Activated T-helper 1 cell treated with anti-CD3 and anti-CD28 coated beads, Interleukin-12 subunit alpha, Interleukin-12 subunit beta, Interleukin-2, Interleukin-4 antibody, amounts not matched to agents 30 ng/mL and 10 ng/mL and 1 ng/mL, durations not matched to agents 14 hours and 24 hours and 36 hours (primary cell): ENCODE results near the gene COL11A1. TPM values are rescaled to one million over a fixed set of nuclear protein-coding genes. Genes with fewer than 3 reads are reported as not detected.
"Not testable (repeated sequence)": the region's sequence is repeated elsewhere in the genome, so short reads cannot be mapped to it uniquely, and the experiment has no call there.

ENCODE experiments used
- DNase-seq: peaks from one replicate; pipeline ENCODE4 v3.0.0; 2021; ENCODE audit warnings: low spot score
- H3K27ac Mint-ChIP-seq: one replicate; pipeline ENCODE4 v1.8.0; 2021; ENCODE audit warnings: mild to moderate bottlenecking, mixed read lengths
- H3K27me3 Mint-ChIP-seq: one replicate; pipeline ENCODE4 v1.8.0; 2022; ENCODE audit warnings: mild to moderate bottlenecking, moderate library complexity, mixed read lengths; ENCODE audit not compliant: insufficient read depth
- H3K36me3 Mint-ChIP-seq: one replicate; pipeline ENCODE4 v1.8.0; 2021; ENCODE audit warnings: low read depth, mixed read lengths
- H3K4me1 Mint-ChIP-seq: one replicate; pipeline ENCODE4 v1.8.0; 2021; ENCODE audit warnings: low read depth, mixed read lengths
- H3K4me3 Mint-ChIP-seq: one replicate; pipeline ENCODE4 v1.8.0; 2021; ENCODE audit warnings: mild to moderate bottlenecking, moderate library complexity, mixed read lengths
- H3K9me3 Mint-ChIP-seq: one replicate; pipeline ENCODE4 v1.8.0; 2021; ENCODE audit warnings: mixed read lengths
- intact Hi-C: fragments of 100-400 bp; cut with micrococcal nuclease; formaldehyde crosslinking; loops from one replicate; pipeline ENCODE4 v1.15.1; 2024
- total RNA-seq: library from RNA; stranded (reverse); gene quantifications from 2 replicates; pipeline ENCODE4 v1.2.3, GENCODE V29; 2022

Gene COL11A1
- not detected in 2 replicates for total RNA-seq

DNA sequence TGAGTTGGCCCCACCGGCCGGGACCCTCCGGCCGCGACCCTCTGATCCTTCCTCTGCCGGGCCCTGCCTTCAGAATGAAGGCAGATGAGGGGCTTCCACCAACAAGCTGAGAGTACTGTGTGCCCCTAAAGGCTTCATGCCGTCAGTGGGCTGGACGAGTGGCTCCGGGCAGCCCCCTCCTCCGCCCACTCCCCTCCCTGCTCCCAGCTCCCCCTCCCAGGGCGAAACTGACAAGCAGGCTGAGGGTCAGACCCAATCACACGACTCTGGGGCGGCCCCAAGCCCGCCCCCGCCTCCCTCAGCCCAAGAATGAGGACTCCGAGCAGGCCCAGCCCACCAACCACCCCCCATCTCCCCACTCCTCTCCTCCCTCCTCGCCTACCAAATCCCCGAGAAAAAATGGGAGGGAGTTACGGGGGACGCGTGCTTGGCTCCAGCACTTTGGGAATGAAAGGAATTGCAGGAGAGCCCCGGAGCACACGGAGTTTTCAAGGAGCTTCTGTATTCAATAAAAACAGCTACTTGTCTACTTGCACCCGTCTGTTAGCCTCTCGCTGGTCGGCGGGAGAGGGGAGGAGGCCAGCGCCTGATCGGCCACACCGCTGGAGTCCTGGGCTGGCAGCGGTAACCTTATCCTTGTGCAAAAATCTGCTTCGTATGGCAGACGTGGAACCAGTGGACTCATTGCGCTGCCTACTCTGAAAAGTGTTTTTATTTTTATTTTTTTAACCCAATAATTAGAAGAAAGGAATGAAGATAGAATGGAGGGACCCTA is at the start of gene COL11A1:
COL11A1 (minus strand) TSS at position 147 of the 775 bp plus-strand sequence. CDS start 344 bp downstream, outside the sequence.
- no peak for DNase-seq

DNA sequence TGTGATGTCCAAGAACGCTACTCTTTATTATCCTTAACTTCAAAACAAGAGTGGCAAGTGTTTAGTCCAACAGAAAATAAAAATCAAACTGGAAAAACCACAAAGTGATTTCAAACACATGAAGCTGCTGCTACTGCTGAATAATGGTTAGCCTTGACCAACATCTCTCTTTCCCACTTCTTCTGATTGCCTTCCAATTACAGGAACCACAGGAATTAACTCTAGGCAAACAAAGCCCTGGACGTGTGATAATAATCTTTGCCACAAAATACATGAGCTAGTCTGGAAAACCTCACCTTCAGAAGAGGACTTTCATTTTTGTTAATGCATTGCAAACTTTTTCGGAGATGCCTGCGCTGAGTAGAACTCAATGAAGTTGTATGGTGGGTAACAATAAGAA is 48.6 kb upstream of the COL11A1 start:
- DNase-seq, result no peak
- Mint-ChIP-seq H3K36me3 (no peaks in the 10 kb centered on the region), H3K9me3 (no peaks in the 10 kb centered on the region), H3K4me3 (no peak overlapping the region), H3K4me1 (no peaks in the 10 kb centered on the region), H3K27ac (no peak overlapping the region), H3K27me3 (no peaks in the 10 kb centered on the region)
- intact Hi-C loops, result no loop called here

More for the DNA sequence above, at the start of gene COL11A1:
- Mint-ChIP-seq H3K27me3 (peaks cover 24% of the 10 kb centered on the region), H3K4me1 (no peaks in the 10 kb centered on the region), H3K4me3 (no peak within 1 kb of the TSS), H3K36me3 (no peaks in the 10 kb centered on the region), H3K9me3 (no peaks in the 10 kb centered on the region), H3K27ac (no peak within 1 kb of the TSS)
- intact Hi-C loops, result no loop called here

DNA sequence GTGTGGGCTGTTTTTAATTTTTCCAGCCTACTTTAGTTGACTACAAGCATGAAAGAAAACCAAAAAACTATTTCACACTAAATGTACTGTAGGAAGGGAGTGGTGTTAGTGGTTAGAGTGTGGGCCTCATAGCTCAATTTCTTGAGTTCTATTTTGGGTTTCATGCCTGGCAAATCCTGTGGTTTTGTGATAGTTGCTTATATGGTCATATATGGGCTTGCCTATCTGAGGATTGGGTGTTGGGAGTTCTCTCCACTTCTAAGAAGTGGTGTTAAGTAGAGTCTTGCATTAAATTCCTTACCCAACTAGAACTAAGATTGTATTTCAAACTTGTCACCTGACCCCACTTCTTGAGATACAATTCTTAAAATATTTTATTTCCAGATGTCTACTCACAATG is 37.8 kb upstream of the COL11A1 start:
- Mint-ChIP-seq H3K4me3 (no peak overlapping the region), H3K36me3 (no peaks in the 10 kb centered on the region), H3K27ac (no peak overlapping the region), H3K4me1 (no peaks in the 10 kb centered on the region), H3K9me3 (no peaks in the 10 kb centered on the region), H3K27me3 (no peaks in the 10 kb centered on the region)
- DNase-seq, result no peak
- intact Hi-C loops, result no loop called here

DNA sequence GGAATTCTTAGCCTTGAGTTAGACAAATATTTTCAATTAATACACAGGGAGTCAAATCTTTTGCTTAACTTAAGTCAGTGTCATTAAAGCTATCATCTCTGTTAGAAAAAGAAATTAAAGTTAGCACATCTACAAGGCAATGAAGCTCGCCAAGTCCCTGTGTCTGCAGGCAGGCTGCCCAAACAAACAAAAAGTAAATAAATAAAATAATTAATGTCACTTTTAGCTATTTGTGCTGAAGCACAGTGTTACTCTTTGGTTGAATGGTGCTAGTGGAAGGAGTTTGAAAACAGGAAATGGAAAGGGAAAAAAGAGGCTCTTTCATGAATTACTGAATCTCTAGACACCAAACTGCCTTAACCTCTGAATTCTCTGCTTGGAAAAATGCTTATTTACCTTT is 37.1 kb upstream of the COL11A1 start:
- intact Hi-C loops, result no loop called here
- Mint-ChIP-seq H3K27me3 (no peaks in the 10 kb centered on the region), H3K9me3 (no peaks in the 10 kb centered on the region), H3K36me3 (no peaks in the 10 kb centered on the region), H3K4me3 (no peak overlapping the region), H3K27ac (no peak overlapping the region), H3K4me1 (no peaks in the 10 kb centered on the region)
- no peak for DNase-seq

DNA sequence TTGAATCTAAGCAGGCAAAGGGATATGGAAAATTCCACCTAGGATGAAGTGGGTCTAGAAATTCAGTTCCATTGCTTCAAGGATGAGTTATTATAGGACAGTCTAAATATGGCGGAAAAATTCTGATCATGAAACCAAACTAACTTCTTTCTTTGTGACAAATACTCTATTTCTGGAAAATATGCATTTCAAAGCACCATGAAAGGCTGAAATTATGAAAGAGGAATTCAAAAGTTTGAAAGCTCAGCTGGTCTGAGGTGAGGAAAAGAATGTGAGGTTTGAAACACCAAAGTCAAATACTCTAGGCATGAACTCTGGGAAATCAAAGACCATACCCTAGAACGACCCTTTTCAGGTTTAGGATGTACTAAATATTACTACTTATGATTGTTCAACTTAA is 36.4 kb upstream of the COL11A1 start:
- H3K9me3 Mint-ChIP-seq, result no peaks in the 10 kb centered on the region
- no peak overlapping the region for H3K27ac Mint-ChIP-seq
- DNase-seq, result no peak
- intact Hi-C loops, result no loop called here
- H3K27me3 Mint-ChIP-seq, result no peaks in the 10 kb centered on the region
- H3K36me3 Mint-ChIP-seq, result no peaks in the 10 kb centered on the region
- no peak overlapping the region for H3K4me3 Mint-ChIP-seq
- no peaks in the 10 kb centered on the region for H3K4me1 Mint-ChIP-seq

DNA sequence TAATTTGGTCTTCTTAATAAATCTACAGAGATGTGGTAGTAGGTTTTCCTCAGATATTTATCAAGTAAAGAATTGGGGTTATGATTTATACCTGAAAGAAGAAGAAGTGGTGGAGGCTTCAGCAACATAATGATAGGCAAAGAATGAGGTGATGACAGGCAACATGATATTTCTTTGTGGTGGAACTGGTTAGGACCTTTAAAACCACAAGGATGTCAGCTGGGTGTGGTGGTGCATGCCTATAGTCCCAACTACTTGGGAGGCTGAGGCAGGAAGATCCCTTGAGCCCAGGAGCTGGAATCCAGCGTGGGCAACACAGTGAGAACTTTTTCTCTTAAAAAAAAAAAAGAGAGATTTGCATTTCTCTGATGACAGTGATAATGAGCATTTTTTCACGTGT is 34.1 kb upstream of the COL11A1 start:
- no peaks in the 10 kb centered on the region for H3K27me3 Mint-ChIP-seq
- H3K4me1 Mint-ChIP-seq, result no peaks in the 10 kb centered on the region
- H3K9me3 Mint-ChIP-seq, result no peaks in the 10 kb centered on the region
- H3K4me3 Mint-ChIP-seq, result no peak overlapping the region
- intact Hi-C loops, result no loop called here
- no peak for DNase-seq
- no peaks in the 10 kb centered on the region for H3K36me3 Mint-ChIP-seq
- no peak overlapping the region for H3K27ac Mint-ChIP-seq

DNA sequence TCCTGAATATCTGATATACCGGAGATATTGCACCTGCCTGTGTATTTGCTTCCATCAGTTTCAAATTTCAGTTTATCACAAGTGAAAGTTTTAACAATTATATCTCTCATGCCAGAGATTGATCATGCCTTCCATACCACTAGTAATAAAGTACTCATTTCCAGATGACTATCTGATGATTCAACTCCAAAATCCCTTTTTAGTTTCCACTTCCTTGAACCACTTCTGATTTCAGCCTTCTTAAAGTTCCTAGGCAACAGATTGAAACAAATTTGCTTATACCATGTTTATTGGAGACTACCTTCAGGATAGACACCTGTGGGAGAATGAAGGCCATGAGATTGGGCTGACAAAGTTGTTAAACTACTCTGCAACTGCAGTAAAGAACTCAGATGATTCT is 21.5 kb upstream of the COL11A1 start:
- no peaks in the 10 kb centered on the region for H3K9me3 Mint-ChIP-seq
- H3K27ac Mint-ChIP-seq, result no peak overlapping the region
- DNase-seq, result no peak
- no peak overlapping the region for H3K4me3 Mint-ChIP-seq
- H3K36me3 Mint-ChIP-seq, result no peaks in the 10 kb centered on the region
- H3K27me3 Mint-ChIP-seq, result no peaks in the 10 kb centered on the region
- no peaks in the 10 kb centered on the region for H3K4me1 Mint-ChIP-seq
- intact Hi-C loops, result no loop called here

DNA sequence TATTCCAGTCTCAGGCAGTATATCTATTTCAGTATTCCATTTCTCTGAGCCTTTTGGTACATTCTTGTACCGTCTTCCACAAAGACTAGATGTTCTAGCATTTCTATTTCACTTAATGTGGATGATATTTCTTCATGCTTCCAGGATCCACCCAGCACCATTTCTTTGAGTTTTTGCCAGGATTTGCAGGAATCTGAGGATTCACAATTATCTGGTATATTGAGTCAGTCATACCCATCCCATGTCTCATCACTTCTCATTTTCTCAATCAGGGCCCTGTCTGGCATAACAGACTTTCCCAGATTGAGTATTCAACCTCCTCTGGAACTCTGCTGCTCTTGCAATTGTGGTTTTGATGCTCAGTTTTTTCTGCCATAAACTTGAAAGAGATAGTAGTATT is 20.9 kb upstream of the COL11A1 start:
- H3K4me1 Mint-ChIP-seq, result no peaks in the 10 kb centered on the region
- H3K36me3 Mint-ChIP-seq, result no peaks in the 10 kb centered on the region
- no peak overlapping the region for H3K27ac Mint-ChIP-seq
- H3K4me3 Mint-ChIP-seq, result no peak overlapping the region
- no peaks in the 10 kb centered on the region for H3K9me3 Mint-ChIP-seq
- intact Hi-C loops, result no loop called here
- H3K27me3 Mint-ChIP-seq, result no peaks in the 10 kb centered on the region
- no peak for DNase-seq

DNA sequence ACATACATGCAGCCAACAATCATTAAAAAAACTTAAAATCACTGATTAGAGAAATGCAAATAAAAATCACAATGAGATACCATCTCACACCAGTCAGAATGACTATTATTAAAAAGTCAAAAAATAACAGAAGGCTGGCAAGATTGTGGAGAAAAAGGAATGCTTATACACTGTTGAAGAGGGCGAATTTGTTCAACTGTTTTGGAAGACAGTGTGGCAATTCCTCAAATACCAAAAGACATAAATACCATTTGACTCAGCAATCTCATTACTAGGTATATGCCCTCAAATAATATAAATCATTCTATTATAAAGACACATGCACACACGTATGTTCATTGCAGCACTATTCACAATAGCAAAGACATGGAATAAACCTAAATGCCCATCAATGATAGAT is 19.9 kb upstream of the COL11A1 start:
- H3K27ac Mint-ChIP-seq, H3K27me3 Mint-ChIP-seq, intact Hi-C loops, H3K9me3 Mint-ChIP-seq, H3K36me3 Mint-ChIP-seq, H3K4me3 Mint-ChIP-seq, DNase-seq, H3K4me1 Mint-ChIP-seq: not testable (repeated sequence)

DNA sequence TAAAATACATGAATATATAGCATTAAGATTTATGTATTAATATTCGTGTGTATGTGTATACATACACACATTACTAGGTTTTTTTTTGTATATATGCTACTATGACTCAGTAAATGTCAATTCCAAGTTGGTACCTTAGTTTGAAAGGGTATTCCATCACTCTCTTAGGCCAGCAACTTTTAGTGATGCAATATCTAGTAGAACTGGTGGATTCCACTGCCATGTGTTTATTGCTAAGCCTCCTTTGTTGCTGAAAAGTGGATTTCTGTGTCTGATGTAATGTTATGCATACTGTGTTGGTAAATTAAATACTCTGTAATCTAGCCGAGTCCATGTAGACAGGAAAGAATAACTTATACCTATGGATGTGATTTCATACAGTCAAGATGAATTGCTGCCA is 16.9 kb upstream of the COL11A1 start:
- Mint-ChIP-seq H3K27me3 (no peaks in the 10 kb centered on the region), H3K4me1 (no peaks in the 10 kb centered on the region), H3K27ac (no peak overlapping the region), H3K36me3 (no peaks in the 10 kb centered on the region), H3K9me3 (no peaks in the 10 kb centered on the region), H3K4me3 (no peak overlapping the region)
- DNase-seq, result no peak
- intact Hi-C loops, result no loop called here

DNA sequence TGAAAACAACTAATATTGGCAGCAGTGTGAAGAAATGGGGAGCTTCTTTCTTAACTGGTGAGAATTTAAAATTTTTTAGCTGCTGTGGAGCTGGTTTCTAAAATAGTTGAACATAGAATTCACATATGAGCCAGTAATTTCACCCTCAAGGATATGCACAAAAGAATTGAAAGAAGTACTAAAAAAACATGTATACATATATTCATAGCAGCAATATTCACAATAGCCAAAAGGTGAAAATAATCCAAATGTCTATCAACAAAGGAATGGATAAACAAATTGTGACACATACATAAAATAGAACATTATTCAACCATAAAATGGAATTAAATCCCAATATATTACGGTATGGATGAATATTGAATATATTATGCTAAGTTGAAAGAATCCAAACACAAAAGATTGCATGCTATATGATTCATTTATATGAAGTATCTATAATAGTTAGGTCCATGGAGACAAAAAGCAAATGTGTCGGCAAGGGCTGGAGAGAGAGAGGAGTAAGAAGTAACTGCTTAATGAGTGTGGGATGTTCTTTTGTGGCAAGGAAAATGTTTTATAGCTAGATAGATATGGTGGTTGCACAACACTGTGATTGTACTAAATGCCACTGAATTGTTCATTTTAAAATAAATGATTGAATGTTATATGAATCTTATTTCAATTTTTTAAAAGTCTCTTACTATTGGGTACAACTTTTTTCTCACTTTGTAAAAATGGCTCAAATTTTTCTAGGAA is 14.8 kb upstream of the COL11A1 start:
- no peak overlapping the region for H3K27ac Mint-ChIP-seq
- H3K4me1 Mint-ChIP-seq, result no peaks in the 10 kb centered on the region
- no peak for DNase-seq
- intact Hi-C loops, result no loop called here
- H3K4me3 Mint-ChIP-seq, result no peak overlapping the region
- H3K9me3 Mint-ChIP-seq, result no peaks in the 10 kb centered on the region
- H3K36me3 Mint-ChIP-seq, result no peaks in the 10 kb centered on the region
- H3K27me3 Mint-ChIP-seq, result no peaks in the 10 kb centered on the region

DNA sequence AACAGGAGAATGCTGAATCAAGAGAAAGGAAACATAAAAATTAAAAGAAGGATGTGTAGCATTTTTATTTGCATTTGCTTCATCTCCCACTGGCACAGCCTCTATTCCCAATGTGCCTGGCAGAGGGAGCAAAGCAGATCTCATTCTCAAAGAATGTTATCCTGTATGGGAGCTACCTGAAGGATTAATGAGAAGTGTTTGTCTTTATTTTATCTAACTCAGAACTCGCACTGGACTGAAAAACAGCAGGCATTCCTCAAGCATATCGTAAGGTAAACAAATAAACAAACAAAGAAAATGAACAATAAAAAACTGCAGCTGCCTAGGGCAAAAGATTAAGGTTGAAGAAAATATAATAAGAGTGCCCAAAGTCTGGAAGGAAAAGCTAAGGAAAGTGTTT is 12.7 kb upstream of the COL11A1 start:
- H3K27me3 Mint-ChIP-seq, result no peaks in the 10 kb centered on the region
- intact Hi-C loops, result no loop called here
- H3K4me3 Mint-ChIP-seq, result no peak overlapping the region
- no peak for DNase-seq
- no peaks in the 10 kb centered on the region for H3K36me3 Mint-ChIP-seq
- H3K27ac Mint-ChIP-seq, result no peak overlapping the region
- no peaks in the 10 kb centered on the region for H3K9me3 Mint-ChIP-seq
- no peaks in the 10 kb centered on the region for H3K4me1 Mint-ChIP-seq

DNA sequence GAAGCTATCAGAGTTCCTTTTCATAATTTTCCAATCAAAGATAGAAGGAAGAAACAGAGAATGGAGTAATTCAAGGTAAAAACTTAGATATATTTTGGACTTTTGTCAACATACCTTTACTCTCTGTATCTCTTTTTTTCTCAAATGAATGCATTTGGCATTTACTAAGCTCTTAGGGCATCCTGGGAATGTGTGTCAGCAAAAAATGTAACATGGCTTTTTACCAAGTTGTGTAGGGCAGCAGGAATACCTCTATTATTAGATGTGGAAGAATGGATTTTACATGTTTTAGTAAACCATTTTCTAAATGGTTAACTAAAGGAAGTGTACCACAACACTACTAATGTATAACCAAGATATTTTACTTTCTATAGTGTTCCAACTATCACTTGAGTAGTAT is 4.2 kb upstream of the COL11A1 start:
- no peak for DNase-seq
- H3K4me1 Mint-ChIP-seq, result no peaks in the 10 kb centered on the region

More for the DNA sequence above, 4.2 kb upstream of the COL11A1 start:
- Mint-ChIP-seq H3K27ac (no peak overlapping the region), H3K36me3 (no peaks in the 10 kb centered on the region), H3K27me3 (peaks cover 15% of the 10 kb centered on the region), H3K4me3 (no peak overlapping the region), H3K9me3 (no peaks in the 10 kb centered on the region)
- intact Hi-C loops, result no loop called here
